Measurements from ENCODE around the gene MUC2.

The MUC2 gene

GRCh38 chr11:1085440-1086170, 10.9 kb downstream of the MUC2 start:
- no peak for DNase-seq (ENCODE audit: low read depth in 2 of 2, low spot score in 1 of 2)

- DNase-seq (ENCODE audit: low read depth in 2 of 2, low spot score in 1 of 2): no peak
Measured at GRCh38 chr11:1086171-1087102, 11.8 kb downstream of the MUC2 start.

GRCh38 chr11:1087279-1087960, 12.7 kb downstream of the MUC2 start:
- DNase-seq (ENCODE audit: low read depth in 2 of 2, low spot score in 1 of 2): no peak

- DNase-seq (ENCODE audit: low read depth in 2 of 2, low spot score in 1 of 2): no peak
Measured at GRCh38 chr11:1087961-1088926, 13.6 kb downstream of the MUC2 start.

GRCh38 chr11:1088927-1089737, 14.5 kb downstream of the MUC2 start:
- DNase-seq (ENCODE audit: low read depth in 2 of 2, low spot score in 1 of 2): no peak

GRCh38 chr11:1089738-1090599, 15.3 kb downstream of the MUC2 start:
- DNase-seq (ENCODE audit: low read depth in 2 of 2, low spot score in 1 of 2): no peak

- DNase-seq (ENCODE audit: low read depth in 2 of 2, low spot score in 1 of 2): no peak
Measured at GRCh38 chr11:1090600-1091331, 16.1 kb downstream of the MUC2 start.

- no peak for DNase-seq (ENCODE audit: low read depth in 2 of 2, low spot score in 1 of 2)
Measured at GRCh38 chr11:1091332-1092083, 16.8 kb downstream of the MUC2 start.

GRCh38 chr11:1092145-1092670, 17.5 kb downstream of the MUC2 start:
- DNase-seq (ENCODE audit: low read depth in 2 of 2, low spot score in 1 of 2): no peak

- no peak for DNase-seq (ENCODE audit: low read depth in 2 of 2, low spot score in 1 of 2)
Measured at GRCh38 chr11:1092919-1093318, 18.2 kb downstream of the MUC2 start.

GRCh38 chr11:1099519-1100355, 25.1 kb downstream of the MUC2 start:
- DNase-seq (ENCODE audit: low read depth in 2 of 2, low spot score in 1 of 2): no peak

GRCh38 chr11:1100417-1101245, 26.0 kb downstream of the MUC2 start:
- no peak for DNase-seq (ENCODE audit: low read depth in 2 of 2, low spot score in 1 of 2)

GRCh38 chr11:1101318-1102089, 26.8 kb downstream of the MUC2 start:
- no peak for DNase-seq (ENCODE audit: low read depth in 2 of 2, low spot score in 1 of 2)

GRCh38 chr11:1102221-1102971, 27.7 kb downstream of the MUC2 start:
- DNase-seq (ENCODE audit: low read depth in 2 of 2, low spot score in 1 of 2): no peak
